Gastrocnemius medialis (tissue), 4 donors: ENCODE data around the gene CD151. TPM values are rescaled to one million over a fixed set of nuclear protein-coding genes. Genes with fewer than 3 reads are reported as not detected.

Experiments
- ATAC-seq, 2 donors: fragments of 150-250 bp; one replicate each; pipeline ENCODE4 v1.9.1; 2016
- DNase-seq, 2 donors: peaks; one replicate each; pipeline ENCODE4 v3.0.0-alpha.2; 2019
- H3K27ac ChIP-seq, 4 donors: fragments of 200-600 bp; sonication (generic); 1 replicate in 1 of 4; 2 replicates in 3 of 4; pipeline ENCODE4 v1.5.1; 2016 to 2018; ENCODE audit warnings: mild to moderate bottlenecking in 2 of 4, moderate library complexity in 1 of 4
- H3K27me3 ChIP-seq, 3 donors: fragments of 200-600 bp; sonication (generic) in 2 of 3; 1 replicate in 1 of 3; 2 replicates in 2 of 3; pipeline versions ENCODE4 v1.5.1 to v1.6.0; 2016 to 2019; ENCODE audit warnings: mild to moderate bottlenecking in 1 of 3, moderate library complexity in 1 of 3
- H3K36me3 ChIP-seq, 2 donors: fragments of 200-600 bp; sonication (generic) in 1 of 2; one replicate each; pipeline ENCODE4 v1.5.1; 2017 to 2018
- H3K4me1 ChIP-seq, 2 donors: fragments of 200-600 bp; sonication (generic) in 1 of 2; one replicate each; pipeline ENCODE4 v1.5.1; 2016 to 2017; ENCODE audit warnings: mild to moderate bottlenecking in 2 of 2
- H3K4me3 ChIP-seq, 4 donors: fragments of 200-600 bp; sonication (generic) in 3 of 4; 1 replicate in 1 of 4; 2 replicates in 3 of 4; pipeline ENCODE4 v1.5.1; 2016 to 2019; ENCODE audit warnings: mild to moderate bottlenecking in 2 of 4
- H3K9me3 ChIP-seq, 3 donors: fragments of 200-600 bp; sonication (generic) in 2 of 3; 1 replicate in 1 of 3; 2 replicates in 2 of 3; pipeline ENCODE4 v1.5.1; 2016 to 2019
- CTCF ChIP-seq, 5 experiments: fragments of 450-650 bp in 3 of 5; fragments of 200-600 bp in 2 of 5; sonication (generic) in 2 of 5; IDR thresholded peaks in 4 of 5; conservative IDR thresholded peaks in 1 of 5; 1 replicate in 4 of 5; 2 replicates in 1 of 5; pipeline ENCODE4 v1.5.1; 2016 to 2019; ENCODE audit warnings: antibody characterized with exemption in 5 of 5, mild to moderate bottlenecking in 3 of 5, moderate library complexity in 3 of 5
- POLR2A ChIP-seq, 2 donors: fragments of 450-650 bp; IDR thresholded peaks; one replicate each; pipeline ENCODE4 v1.6.1; 2017; ENCODE audit warnings: antibody characterized with exemption in 2 of 2, mild to moderate bottlenecking in 2 of 2, moderate library complexity in 2 of 2
- in situ Hi-C, 4 donors: fragments of 200-750 bp; cut with MboI; loops; one replicate each; pipeline versions ENCODE4 v1.15.0 to v1.8.0; 2017; ENCODE audit warnings: low sequenced_read_pairs in 4 of 4
- intact Hi-C: fragments of 100-400 bp; cut with DNase I; formaldehyde crosslinking; loops from one replicate; pipeline ENCODE4 v1.15.1; 2023; ENCODE audit warnings: low total_unique reads
- total RNA-seq, 4 donors: library from RNA; depleted of rRNA; stranded (reverse); fragments of >200 nt; gene quantifications; one replicate each; pipeline versions ENCODE4 v1.1.0 to v1.2.3, GENCODE V29; 2016

The CD151 gene
- total RNA-seq, 4 donors from 2014 or later = 77.0 to 206 (median 169) TPM

DNA sequence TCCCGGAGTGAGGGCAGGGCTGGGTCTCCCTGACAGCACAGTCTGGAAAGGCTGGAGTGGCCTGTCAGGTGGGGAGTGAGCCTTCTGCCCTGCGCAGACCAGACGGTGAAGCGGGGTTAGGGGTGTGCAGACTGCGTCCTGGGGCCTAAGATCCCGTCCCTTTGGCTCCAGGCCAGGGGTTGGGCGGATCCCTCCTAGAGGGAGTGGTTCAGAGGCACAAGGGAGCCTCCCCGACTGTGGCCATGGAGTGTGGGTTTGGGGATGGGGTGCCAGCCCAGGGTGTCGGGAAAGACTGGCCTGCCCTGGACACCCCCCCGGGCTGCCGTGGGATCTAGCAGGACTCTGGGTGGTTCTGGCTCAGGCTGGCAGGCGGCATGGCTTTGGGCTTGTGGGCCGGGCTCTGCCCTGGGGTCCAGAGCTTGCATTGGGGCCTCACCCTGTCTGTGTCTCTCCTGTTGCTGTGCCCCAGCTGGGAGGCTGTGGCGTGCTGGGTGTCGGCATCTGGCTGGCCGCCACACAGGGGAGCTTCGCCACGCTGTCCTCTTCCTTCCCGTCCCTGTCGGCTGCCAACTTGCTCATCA, 29.4 kb downstream of the CD151 start:
- DNase-seq = no peak
- Histone ChIP-seq H3K4me3 (no peak overlapping the region), H3K27ac (no peak overlapping the region), H3K4me1 (peaks cover 0 to 5% of the 10 kb centered on the region in 2 donors), H3K9me3 (no peaks in the 10 kb centered on the region), H3K36me3 (peaks cover 0 to 8% of the 10 kb centered on the region in 2 donors), H3K27me3 (no peaks in the 10 kb centered on the region)
- intact Hi-C loops (no loop called here), in situ Hi-C loops (no loop called here)
- TF ChIP-seq CTCF (IDR thresholded peaks at IDR 0.05 in 4 of 5, conservative IDR thresholded peaks at IDR 0.05 in 1 of 5) (no peak), POLR2A (IDR thresholded peaks at IDR 0.05) (no peak)
- ATAC-seq = no peak

- H3K27ac ChIP-seq = no peak overlapping the region
- no peaks in the 10 kb centered on the region for H3K9me3 ChIP-seq
- intact Hi-C loops = no loop called here
- no peaks in the 10 kb centered on the region for H3K27me3 ChIP-seq
- TF ChIP-seq CTCF (IDR thresholded peaks at IDR 0.05 in 4 of 5, conservative IDR thresholded peaks at IDR 0.05 in 1 of 5) (no peak), POLR2A (IDR thresholded peaks at IDR 0.05) (no peak)
- H3K4me3 ChIP-seq = no peak overlapping the region
- in situ Hi-C loops = no loop called here
- H3K4me1 ChIP-seq = peaks cover 0 to 5% of the 10 kb centered on the region in 2 donors
- no peak for DNase-seq
- ATAC-seq = no peak
- H3K36me3 ChIP-seq = peaks cover 0 to 8% of the 10 kb centered on the region in 2 donors
These were observed 29.9 kb downstream of the CD151 start for GRCh38 chr11:862696-863022.

DNA sequence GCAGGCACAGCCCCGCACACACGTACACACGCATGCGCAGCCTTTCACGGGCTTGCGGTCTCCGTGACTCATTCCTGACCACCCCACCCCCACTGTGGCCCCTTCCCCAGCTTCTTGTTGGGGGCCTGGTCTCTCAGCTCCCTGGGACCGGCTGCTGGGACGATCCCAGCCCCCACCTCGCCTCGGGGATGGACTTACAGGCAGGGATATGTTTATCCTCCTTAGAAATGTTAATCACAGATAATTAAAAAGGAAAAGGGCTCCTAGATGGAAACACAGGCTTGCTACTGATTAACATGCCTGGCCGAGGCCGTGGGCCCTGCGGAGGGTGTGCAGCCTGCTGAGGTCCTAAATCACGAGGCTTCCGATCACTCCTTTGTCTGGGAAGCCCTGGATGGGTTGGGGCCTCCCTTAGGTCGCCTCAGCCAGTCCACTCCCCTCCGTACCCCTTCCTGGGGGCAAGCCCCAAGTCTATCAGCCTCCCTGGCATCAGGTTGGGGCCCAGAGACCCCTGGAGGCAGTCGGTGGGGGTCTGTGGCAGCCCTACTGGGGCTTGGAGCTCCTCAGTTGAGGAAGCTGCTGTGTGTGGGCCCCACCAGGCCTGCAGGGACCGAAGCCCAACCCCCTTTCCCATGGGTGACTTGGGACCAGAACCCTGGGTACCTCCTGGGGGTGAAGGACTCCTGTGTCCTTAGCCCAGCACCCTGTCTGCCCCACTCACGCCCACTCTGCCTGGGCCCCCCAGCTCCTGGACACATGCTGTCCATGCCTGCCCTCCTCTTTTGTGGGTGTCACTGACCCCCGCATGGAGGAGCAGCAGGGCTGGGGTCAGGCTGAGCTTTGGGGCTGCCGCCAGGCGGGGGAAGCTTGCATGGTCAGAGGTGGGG, 30.5 kb downstream of the CD151 start:
- H3K4me3 ChIP-seq = no peak overlapping the region
- peaks cover 0 to 8% of the 10 kb centered on the region in 2 donors for H3K36me3 ChIP-seq
- peaks cover 0 to 5% of the 10 kb centered on the region in 2 donors for H3K4me1 ChIP-seq
- in situ Hi-C loops (no loop called here), intact Hi-C loops (no loop called here)
- TF ChIP-seq POLR2A (IDR thresholded peaks at IDR 0.05) (no peak), CTCF (IDR thresholded peaks at IDR 0.05 in 4 of 5, conservative IDR thresholded peaks at IDR 0.05 in 1 of 5) (no peak)
- ATAC-seq (no peak), DNase-seq (no peak)
- no peaks in the 10 kb centered on the region for H3K9me3 ChIP-seq
- no peak overlapping the region for H3K27ac ChIP-seq
- no peaks in the 10 kb centered on the region for H3K27me3 ChIP-seq

DNA sequence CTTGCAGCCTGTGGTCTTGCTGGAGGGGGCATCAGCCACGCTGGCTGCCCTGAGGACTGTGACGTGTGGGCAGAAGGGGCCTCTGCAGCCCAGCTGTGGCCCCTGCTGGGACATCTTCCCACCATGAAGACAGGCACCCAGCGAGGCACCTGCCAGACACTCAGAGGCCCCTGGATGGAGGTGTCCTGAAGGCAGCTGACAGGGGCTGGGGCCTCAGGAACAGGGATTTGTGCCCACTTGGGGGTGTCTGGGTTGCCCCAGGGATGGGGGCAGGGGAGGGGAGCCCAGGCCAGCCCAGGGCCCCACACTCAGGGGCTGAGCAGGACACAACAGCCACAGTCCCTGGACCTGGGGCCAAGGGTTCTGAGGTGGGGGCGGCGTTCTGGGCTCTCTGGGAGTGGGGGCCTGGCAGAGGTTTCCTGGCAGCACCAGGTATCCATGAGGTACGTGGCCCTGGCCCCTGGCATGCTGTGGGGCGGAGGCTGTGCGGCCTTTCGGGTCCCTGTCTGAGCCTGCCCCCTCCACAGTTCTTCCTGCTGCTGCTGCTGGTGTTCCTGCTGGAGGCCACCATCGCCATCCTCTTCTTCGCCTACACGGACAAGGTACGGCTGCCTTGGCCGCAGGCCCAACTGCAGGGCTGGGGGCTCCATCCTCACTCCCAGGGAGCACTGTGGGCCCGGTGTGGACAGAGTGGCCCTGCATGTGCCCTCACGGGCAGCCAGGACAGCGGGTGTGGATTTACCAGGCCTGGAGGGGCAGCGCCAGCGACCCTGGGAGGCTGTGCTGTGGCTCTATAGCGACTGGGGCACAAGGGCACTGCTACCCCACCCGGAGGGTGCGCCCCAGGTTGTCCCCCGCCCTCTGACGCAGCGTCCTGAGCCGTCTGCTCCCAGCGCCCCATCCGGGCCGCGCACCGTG, 31.4 kb downstream of the CD151 start:
- no peaks in the 10 kb centered on the region for H3K9me3 ChIP-seq
- no peak for ATAC-seq
- DNase-seq = no peak
- H3K4me3 ChIP-seq = no peak overlapping the region
- intact Hi-C loops = no loop called here
- in situ Hi-C loops = no loop called here
- H3K4me1 ChIP-seq = peaks cover 0 to 5% of the 10 kb centered on the region in 2 donors
- H3K27me3 ChIP-seq = no peaks in the 10 kb centered on the region
- H3K27ac ChIP-seq = no peak overlapping the region
- peaks cover 0 to 8% of the 10 kb centered on the region in 2 donors for H3K36me3 ChIP-seq
- TF ChIP-seq CTCF (IDR thresholded peaks at IDR 0.05 in 4 of 5, conservative IDR thresholded peaks at IDR 0.05 in 1 of 5) (no peak), POLR2A (IDR thresholded peaks at IDR 0.05) (no peak)
